Endothelial cell of umbilical vein (primary cell): Measurements from ENCODE around the gene PLPPR5. TPM values are rescaled to one million over a fixed set of nuclear protein-coding genes. Genes with fewer than 3 reads are reported as not detected.

Source experiments
- BruUV-seq: library from RNA; stranded (reverse); fragments of 400-500 nt; replicated peaks from 2 replicates; lab custom pipeline; 2021; lab: Mats Ljungman, UMichigan
- CTCF ChIA-PET: fragments of 300-600, 350-600 bp; sonication (Branson Sonifier 250); formaldehyde crosslinking; loops from one replicate; lab custom pipeline; 2021; ENCODE audit warnings: antibody characterized with exemption, inconsistent platforms; lab: Charles Lee
- POLR2A ChIA-PET: fragments of 300-600, 350-600 bp; sonication (Branson Sonifier 250); formaldehyde crosslinking; loops from one replicate; lab custom pipeline; 2021; ENCODE audit warnings: antibody characterized with exemption, inconsistent platforms; lab: Charles Lee
- DNase-seq: peaks from one replicate; pipeline ENCODE4 v3.0.0-alpha.2; 2011; ENCODE audit warnings: low read depth, low spot score
- FAIRE-seq: peaks from 2 replicates; lab custom pipeline; 2011; peaks lifted over from hg19 to GRCh38; lab: Jason Lieb, UNC
- H2AFZ ChIP-seq: 2 replicates; pipeline ENCODE4 v1.6.0; 2012; ENCODE audit warnings: low read depth, low read length, control low read depth, inconsistent platforms
- H3K27ac ChIP-seq: 2 replicates; pipeline ENCODE4 v1.5.1; 2011; ENCODE audit warnings: low read depth, mild to moderate bottlenecking, control low read depth, low read length, moderate library complexity; ENCODE audit not compliant: insufficient read depth
- H3K27me3 ChIP-seq, 2 experiments: 2 replicates each; pipeline versions ENCODE4 v1.6.0 to v1.6.1; 2011; ENCODE audit warnings: low read length in 2 of 2, mixed read lengths in 1 of 2; ENCODE audit not compliant: control insufficient read depth in 2 of 2, insufficient read depth in 2 of 2
- H3K36me3 ChIP-seq, 2 experiments: 2 replicates in 1 of 2; 3 replicates in 1 of 2; pipeline ENCODE4 v1.5.1; 2011; ENCODE audit warnings: low read length in 2 of 2, mild to moderate bottlenecking in 1 of 2, moderate library complexity in 1 of 2; ENCODE audit not compliant: control insufficient read depth in 2 of 2, insufficient read depth in 2 of 2; ENCODE audit errors: extremely low read depth in 1 of 2
- H3K4me1 ChIP-seq: 3 replicates; pipeline ENCODE4 v1.5.1; 2011; ENCODE audit warnings: mild to moderate bottlenecking, low read length; ENCODE audit not compliant: control insufficient read depth, insufficient read depth; ENCODE audit errors: extremely low read depth
- H3K4me2 ChIP-seq: 2 replicates; pipeline ENCODE4 v1.6.1; 2011; ENCODE audit warnings: low read length, control low read depth, mixed read lengths; ENCODE audit not compliant: insufficient read depth
- H3K4me3 ChIP-seq, 3 experiments: fragments of 200-600 bp in 1 of 3; sonication (generic), shearing (Covaris generic) in 1 of 3; replicated peaks in 1 of 3; 2 replicates each; pipeline ENCODE4 v1.5.1; 2011 to 2016; ENCODE audit warnings: control low read depth in 3 of 3, low read length in 3 of 3, mild to moderate bottlenecking in 2 of 3, inconsistent platforms in 1 of 3, low read depth in 1 of 3, moderate library complexity in 1 of 3; ENCODE audit not compliant: insufficient read depth in 1 of 3
- H3K79me2 ChIP-seq: 2 replicates; pipeline ENCODE4 v1.6.0; 2012; ENCODE audit warnings: low read length, inconsistent platforms; ENCODE audit not compliant: control insufficient read depth, insufficient read depth
- H3K9ac ChIP-seq: replicated peaks from 2 replicates; pipeline ENCODE3; 2011; ENCODE audit warnings: low read length, control low read depth; ENCODE audit not compliant: insufficient read depth; ENCODE audit errors: extremely low read depth
- H3K9me1 ChIP-seq: replicated peaks from 3 replicates; pipeline ENCODE4 v1.6.0; 2011; ENCODE audit warnings: mild to moderate bottlenecking, low read length; ENCODE audit not compliant: control insufficient read depth, insufficient read depth; ENCODE audit errors: extremely low read depth
- H3K9me3 ChIP-seq: replicated peaks from 2 replicates; pipeline ENCODE4 v1.5.1; 2012; ENCODE audit warnings: low read length, inconsistent platforms; ENCODE audit not compliant: control insufficient read depth, insufficient read depth
- H4K20me1 ChIP-seq: replicated peaks from 2 replicates; pipeline ENCODE3; 2011; ENCODE audit warnings: mild to moderate bottlenecking, low read length; ENCODE audit not compliant: control insufficient read depth, insufficient read depth; ENCODE audit errors: extremely low read depth
- CTCF ChIP-seq, 2 donors: IDR thresholded peaks; 1 replicate in 1 of 2; 2 replicates in 1 of 2; pipeline ENCODE4 v1.5.1; 2011; ENCODE audit warnings: low read length in 2 of 2, mild to moderate bottlenecking in 2 of 2, moderate library complexity in 2 of 2, control low read depth in 1 of 2, inconsistent platforms in 1 of 2, low read depth in 1 of 2; ENCODE audit not compliant: insufficient read depth in 1 of 2; ENCODE audit errors: extremely low read depth in 1 of 2
- EZH2 ChIP-seq: IDR thresholded peaks from 2 replicates; pipeline ENCODE4 v1.6.1; 2012; ENCODE audit warnings: borderline replicate concordance, low read depth, mild to moderate bottlenecking, moderate library complexity, low read length, inconsistent platforms; ENCODE audit not compliant: severe bottlenecking
- FOS ChIP-seq: IDR thresholded peaks from 2 replicates; pipeline ENCODE4 v1.6.1; 2011; ENCODE audit warnings: mild to moderate bottlenecking, low read length, moderate library complexity, borderline replicate concordance; ENCODE audit not compliant: insufficient read depth
- GATA2 ChIP-seq: IDR thresholded peaks from 2 replicates; pipeline ENCODE4 v1.7.0; 2011; ENCODE audit warnings: low read depth, mild to moderate bottlenecking, moderate library complexity, mixed read lengths, low read length; ENCODE audit not compliant: insufficient read length, insufficient read depth
- JUN ChIP-seq: IDR thresholded peaks from 2 replicates; pipeline ENCODE4 v1.6.1; 2011; ENCODE audit warnings: borderline replicate concordance, low read depth; ENCODE audit not compliant: insufficient read length, insufficient read depth
- MAX ChIP-seq: IDR thresholded peaks from 2 replicates; pipeline ENCODE4 v1.6.1; 2011; ENCODE audit not compliant: insufficient read depth, insufficient read length
- POLR2A ChIP-seq: IDR thresholded peaks from 2 replicates; pipeline ENCODE4 v1.6.1; 2012; ENCODE audit warnings: low read depth, mild to moderate bottlenecking, control low read depth, low read length
- dilution Hi-C: fragments of 300-500 bp; cut with MboI; formaldehyde crosslinking; loops from one replicate; pipeline ENCODE4 v1.15.0; 2019; ENCODE audit warnings: low sequenced_read_pairs; ENCODE audit not compliant: extremely low pct_ligation_motif_present
- intact Hi-C: fragments of 100-400 bp; cut with micrococcal nuclease; formaldehyde crosslinking; loops from one replicate; pipeline ENCODE4 v1.10.0; 2022
- polyA plus RNA-seq, 4 experiments: library from polyadenylated mRNA; depleted of rRNA in 3 of 4; stranded (reverse) in 3 of 4; unstranded in 1 of 4; fragments of >200 nt; gene quantifications; 2 replicates each; pipeline versions ENCODE4 v1.2.1 to v1.2.3, GENCODE V29; 2011 to 2012; ENCODE audit warnings: missing spikeins in 1 of 4
- total RNA-seq: library from RNA; stranded (reverse); gene quantifications from 2 replicates; pipeline ENCODE4 v1.2.3, GENCODE V29; 2021

PLPPR5 gene
- total and polyA plus RNA-seq, 2 donors (not counting 3 experiments of a cell fraction or from before 2014, with no cell fraction given): not detected

- H3K4me2 ChIP-seq: no peak overlapping the region
- intact Hi-C loops: loop anchor here (1.0 to 10.0 kb wide), 4 partner anchors 239 to 821 kb away; partner anchors contain the start of gene SNX7
- FAIRE-seq (no peak), DNase-seq (no peak)
- H3K79me2 ChIP-seq: no peaks in the 10 kb centered on the region
- CTCF ChIA-PET: interaction anchor here (0.8 to 1.6 kb wide), 4 partner anchors 9 to 88 kb away, joined by 3 to 5 read pairs (median 4); no protein-coding TSS in a partner anchor
- H3K9me3 ChIP-seq: no peaks in the 10 kb centered on the region
- H3K9me1 ChIP-seq: no peaks in the 10 kb centered on the region
- no peaks in the 10 kb centered on the region for H4K20me1 ChIP-seq
- H3K4me3 ChIP-seq: no peak overlapping the region
- BruUV-seq: no TSS peak
- TF ChIP-seq POLR2A: no peak
- no peak for TF ChIP-seq FOS
- TF ChIP-seq MAX: no peak
- TF ChIP-seq GATA2: no peak
- TF ChIP-seq CTCF (IDR thresholded peaks at IDR 0.05; ENCODE audit: extremely low read depth in 1 of 2, insufficient read depth in 1 of 2, low read depth in 1 of 2, low read length in 2 of 2): no peak
- no peak for TF ChIP-seq EZH2
- no peak for TF ChIP-seq JUN
- peak overlapping the region; percentile 85 for H3K27ac ChIP-seq
- H3K4me1 ChIP-seq: peaks cover 49% of the 10 kb centered on the region
- H3K27me3 ChIP-seq: no peaks in the 10 kb centered on the region
- no peaks in the 10 kb centered on the region for H3K36me3 ChIP-seq
- dilution Hi-C loops: no loop called here
- H3K9ac ChIP-seq: peak overlapping the region; percentile 24
- POLR2A ChIA-PET: no interaction called here
- H2AFZ ChIP-seq: no peak overlapping the region
These were observed 100.9 kb downstream of the PLPPR5 start for GRCh38 chr1:98903726-98904125.
